NCI-H187 treated with DMSO at 0.1 percent for 48 hours (cell line): Measurements from ENCODE around the gene ZNF892.
A peak's percentile ranks its signal among the peaks of the same experiment; 100 is the strongest.
"Not testable (repeated sequence)": the region's sequence is repeated elsewhere in the genome, so short reads cannot be mapped to it uniquely, and the experiment has no call there.

Experiments
- DNase-seq: peaks from one replicate; lab custom pipeline; 2025; lab: John Stamatoyannopoulos, UW

ZNF892 gene

DNA sequence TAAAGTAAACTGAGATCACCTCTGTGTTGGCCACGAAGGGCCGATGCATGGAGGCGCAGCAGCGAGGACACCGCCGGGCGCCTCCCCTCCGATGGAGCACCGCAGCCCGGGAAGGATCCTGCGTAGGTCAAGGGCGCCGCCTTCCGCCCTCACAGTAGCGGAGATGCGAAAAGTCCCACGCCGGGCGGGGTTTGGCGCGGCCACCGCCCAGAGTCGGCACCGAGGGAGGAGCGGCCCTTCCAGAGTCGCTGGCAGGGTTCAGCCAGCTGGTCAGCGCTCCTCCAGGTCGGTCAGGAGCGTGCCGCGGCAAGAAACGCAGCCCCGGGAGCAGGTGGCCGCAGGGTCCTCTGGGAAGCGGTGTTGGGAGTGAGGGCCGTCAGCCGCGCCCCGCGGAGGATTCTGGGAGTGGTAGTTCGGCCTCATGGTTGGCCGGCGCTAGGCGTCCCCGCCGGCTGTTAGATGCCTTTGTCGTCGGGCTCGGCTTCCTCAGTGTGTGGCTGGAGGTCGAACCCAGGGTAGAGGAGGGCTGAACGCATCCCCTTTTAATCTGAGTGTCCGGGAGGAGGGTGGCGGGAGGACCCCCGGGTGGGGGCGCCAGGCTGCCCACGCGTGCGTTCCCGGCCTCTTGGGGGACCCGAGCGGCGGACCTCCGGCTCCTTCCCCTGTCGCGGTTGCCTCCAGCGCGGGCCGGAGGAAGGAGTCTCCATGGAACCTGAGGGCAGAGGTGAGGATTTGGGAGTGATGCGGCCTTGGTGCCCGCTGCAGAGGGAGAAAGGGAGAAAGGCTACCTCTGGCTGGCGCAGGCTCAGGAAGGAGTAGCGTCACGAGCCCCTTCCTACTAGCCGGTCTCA, at the start of gene ZNF892:
Gene ZNF892 (plus strand): TSS at position 411 of the 851 bp plus-strand sequence. CDS start 295 bp downstream, at position 706.
- DNase-seq: peak; percentile 42

DNA sequence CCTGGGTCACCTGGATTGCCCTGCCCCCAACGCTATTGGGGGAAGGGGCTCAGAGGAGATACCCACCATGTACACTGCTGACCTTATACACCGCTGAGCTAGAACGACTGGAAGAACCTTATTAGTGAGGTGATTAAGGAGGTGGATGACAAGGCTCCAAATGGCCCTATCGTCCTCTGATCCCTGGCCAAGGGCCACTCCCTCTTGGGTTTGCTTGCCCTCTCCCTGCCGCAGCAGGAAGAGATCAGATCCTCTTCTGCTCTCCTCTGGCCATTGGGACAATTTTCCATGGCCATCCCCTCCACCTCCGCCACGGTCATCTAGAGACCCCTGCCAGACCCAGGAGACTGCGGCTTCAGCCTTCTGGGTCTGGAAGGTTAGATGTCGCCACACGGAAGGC, 48.9 kb upstream of the ZNF892 start:
- DNase-seq: no peak

DNA sequence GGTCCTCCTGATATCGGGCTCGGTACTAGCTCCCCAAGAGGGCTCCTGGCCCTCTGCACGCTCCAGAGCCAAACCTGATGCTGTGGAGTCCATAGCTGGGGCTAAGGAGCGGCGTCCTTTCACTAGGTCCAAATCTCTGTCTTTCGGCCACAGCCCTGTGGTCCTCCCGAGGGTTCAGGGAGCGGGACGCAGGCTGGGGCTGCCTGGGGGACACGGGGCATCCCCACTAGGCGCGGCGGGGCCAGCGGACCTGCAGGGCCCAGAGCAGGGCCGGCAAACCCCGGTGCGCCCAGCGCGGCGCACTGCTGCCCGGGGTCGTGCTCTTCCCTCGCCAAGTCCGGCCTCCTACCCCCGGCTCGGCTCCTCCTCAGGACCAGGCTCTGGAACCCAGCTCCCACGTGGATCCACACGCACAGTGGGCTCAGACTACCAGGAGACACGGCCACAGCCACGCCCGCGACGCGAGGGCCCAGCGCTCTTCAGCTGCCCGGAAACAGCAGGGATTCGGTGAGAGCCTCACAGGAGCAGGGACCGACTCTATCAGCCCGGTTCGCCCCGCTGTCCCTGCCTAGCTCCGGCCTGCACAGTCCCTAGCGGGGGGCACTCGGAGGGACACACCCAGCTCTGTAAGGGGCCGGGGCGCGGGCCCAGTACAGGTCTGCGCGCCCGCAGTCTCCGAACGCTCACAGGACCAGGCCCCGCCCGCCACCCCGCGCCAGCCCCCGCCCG, 48.3 kb upstream of the ZNF892 start:
- no peak for DNase-seq

DNA sequence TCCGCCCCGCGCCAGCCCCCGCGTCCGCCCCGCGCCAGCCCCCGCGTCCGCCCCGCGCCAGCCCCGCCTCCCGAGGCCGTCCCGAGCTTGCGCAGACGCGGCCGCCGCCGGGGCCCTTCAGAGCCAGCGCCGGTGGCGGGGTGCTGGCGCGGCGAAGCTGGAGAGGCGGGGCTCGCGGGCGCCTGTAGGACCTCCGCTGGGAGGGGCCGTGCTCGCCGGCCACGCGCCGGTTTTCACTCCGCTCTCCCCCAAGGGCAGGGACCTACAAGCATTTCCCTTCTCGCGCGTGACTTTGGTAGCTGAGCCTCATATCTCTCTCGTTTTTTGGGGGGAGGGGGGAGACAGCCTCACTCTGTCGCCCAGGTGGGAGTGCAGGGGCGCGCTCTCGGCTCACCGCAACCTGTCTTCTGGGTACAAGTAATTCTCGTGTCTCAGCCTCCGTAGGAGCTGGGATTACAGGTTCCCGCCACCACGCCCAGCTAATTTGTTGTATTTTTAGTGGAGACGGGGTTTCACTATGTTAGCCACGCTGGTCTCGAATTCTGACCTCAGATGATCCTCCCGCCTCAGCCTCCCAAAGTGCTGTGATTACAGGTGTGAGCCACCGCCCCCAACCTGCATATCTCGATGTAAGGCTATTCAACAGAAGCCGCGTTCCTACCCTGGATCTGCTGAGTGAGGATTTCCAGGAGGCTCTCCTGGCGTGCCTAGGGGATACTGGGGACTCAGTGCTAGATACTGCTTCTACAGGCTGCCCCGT, 47.5 kb upstream of the ZNF892 start, which contains the start of gene ZNF514:
Gene ZNF514 (minus strand): TSS at position 159 of the 760 bp plus-strand sequence. CDS start 6,595 bp downstream, outside the sequence.
- no peak for DNase-seq

DNA sequence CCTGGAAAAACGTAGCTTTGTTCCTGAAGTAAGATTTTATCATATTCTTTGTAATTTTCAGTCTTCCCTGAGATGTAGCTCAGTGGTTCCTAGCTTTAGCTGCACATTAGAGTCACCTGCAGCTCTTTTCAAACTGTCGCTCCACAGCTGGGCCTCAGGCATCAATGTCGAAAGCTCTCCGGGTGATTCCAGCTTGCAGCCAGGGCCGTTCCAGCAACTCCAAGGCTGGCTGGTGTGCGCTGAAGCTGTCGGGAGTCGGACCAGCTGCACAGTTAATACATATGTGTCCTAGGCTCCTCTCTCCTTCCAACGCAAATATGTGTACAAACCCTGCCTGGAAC, 42.3 kb upstream of the ZNF892 start:
- DNase-seq: no peak

DNA sequence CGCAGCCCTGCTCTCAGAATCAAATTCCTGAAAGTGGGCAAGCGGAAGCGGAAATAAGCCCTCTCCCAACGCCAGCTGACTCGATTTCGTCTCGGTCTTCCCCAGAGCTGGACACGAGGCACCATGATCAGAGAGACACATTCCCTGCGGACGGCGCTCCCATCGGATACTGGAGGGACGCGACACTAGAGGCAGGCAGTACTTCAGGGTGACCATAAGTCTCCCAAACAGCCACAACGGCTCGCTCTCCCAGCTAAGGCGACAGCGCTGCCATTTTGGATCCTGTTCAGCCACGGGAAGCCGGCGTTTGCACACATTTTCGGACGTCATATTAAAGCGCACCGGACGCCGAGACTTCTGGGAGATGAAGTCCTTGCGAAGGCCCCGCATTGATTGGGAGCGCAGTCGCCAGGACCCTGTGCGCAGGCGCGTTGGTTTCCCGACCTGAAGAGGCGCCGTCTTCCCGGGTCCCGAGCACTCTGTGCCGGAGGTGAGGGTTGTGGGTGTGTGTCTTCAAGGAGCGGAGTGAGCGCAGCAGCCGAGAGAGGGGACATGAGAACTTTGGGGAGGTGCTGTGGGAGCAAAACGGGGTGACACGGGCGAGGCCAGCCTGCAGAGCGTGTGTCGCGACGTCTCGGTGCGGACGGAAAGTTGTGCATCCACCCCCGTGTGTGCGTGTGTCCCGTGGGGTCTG, 41.8 kb upstream of the ZNF892 start, which contains the start of gene ZNF2:
Gene ZNF2 (plus strand): TSS at position 439 of the 694 bp plus-strand sequence. CDS start 10,418 bp downstream, outside the sequence.
- DNase-seq: peak; percentile 79

DNA sequence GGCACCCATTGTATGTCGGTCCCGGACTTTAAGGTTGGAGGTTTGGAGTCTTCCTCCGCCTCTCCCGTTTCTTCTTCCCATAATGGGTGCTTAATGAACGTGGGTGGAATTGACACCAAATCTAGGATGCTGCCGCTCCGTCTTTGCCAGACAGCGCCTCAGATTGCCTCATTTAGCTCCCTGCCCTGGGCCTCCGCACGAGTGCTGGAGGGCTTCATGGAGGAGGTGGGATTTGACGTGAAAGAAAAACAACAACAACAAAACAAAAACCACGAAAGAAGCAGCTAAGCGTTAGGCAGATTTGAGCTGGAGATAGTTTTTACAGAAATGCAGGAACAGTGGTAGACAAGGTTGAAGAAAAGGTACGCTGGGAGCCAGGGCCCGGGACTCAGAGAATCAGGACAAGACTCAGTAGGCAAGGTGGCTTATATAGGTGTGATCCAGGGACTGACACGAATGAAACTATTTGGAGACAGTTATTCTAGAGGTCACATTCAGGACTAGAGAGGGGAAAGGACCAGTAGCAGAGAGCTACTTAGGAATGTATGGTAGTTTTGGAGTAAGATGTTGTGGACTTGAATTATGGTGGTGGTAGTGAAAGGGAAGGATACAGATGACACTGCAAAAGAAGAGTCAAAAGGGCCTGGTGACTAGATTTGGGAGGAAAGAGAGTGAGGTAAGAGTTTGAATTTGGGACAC, 41.1 kb upstream of the ZNF892 start:
- no peak for DNase-seq

DNA sequence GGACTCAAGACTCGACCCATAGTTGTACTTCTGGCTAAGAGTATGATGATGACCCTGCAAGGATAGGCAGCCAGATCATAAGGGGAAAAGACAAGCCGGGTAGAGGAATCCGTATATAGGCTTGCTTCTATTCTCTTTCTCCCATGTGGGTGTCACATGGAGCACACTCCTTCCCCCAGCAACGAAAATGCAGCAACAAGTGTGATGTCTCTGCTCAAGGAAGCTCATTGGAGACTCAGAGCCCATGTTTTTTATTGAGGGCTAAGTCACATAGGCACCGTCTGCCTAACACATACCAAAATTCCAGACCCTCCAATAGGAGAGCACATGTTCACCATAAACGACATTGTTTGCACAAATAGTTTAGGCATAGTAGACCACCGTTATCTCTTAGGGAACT, 35.4 kb upstream of the ZNF892 start:
- no peak for DNase-seq

DNA sequence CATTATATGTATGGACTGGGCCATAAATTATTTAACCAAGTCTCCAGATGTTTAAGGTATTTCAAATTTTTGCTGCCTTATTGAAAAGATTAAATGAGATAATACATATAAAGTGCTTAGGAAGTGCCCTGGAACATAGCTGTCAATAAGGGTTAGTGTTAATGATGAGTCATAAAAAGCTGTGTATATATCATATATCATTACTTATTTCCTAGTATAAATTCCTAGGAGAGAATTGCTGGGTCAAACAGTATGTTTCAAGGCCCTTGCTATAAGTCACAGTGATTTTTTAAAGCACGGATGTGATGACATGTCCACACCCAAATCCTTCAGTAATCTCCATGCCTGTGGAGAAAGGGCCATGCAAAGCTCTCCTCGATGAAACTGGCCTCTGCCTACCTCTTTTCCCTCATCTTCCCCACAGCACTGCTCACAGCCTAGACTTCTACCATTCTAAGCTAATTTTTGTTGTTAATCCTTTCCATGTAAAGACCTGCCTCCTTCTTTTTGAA, 33.2 kb upstream of the ZNF892 start:
- no peak for DNase-seq

DNA sequence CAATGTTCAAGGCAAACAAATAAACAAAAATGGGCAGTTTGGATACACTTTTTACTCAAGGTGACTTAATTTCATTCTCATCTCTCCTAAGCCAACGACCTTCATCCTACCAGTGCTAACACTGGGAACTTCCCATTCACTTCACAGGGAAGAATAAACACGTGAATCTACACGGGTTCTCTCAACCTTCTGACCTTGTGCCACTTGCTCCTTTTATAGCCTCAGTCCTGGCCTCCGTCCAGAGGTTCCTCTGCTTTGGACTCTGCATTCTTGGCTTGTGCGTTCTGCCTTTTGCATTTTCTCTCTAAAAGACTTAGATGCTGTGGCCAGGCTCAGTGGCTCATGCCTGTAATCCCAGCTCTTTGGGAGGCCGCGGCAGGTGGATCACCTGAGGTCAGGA, 27.9 kb upstream of the ZNF892 start:
- no peak for DNase-seq

DNA sequence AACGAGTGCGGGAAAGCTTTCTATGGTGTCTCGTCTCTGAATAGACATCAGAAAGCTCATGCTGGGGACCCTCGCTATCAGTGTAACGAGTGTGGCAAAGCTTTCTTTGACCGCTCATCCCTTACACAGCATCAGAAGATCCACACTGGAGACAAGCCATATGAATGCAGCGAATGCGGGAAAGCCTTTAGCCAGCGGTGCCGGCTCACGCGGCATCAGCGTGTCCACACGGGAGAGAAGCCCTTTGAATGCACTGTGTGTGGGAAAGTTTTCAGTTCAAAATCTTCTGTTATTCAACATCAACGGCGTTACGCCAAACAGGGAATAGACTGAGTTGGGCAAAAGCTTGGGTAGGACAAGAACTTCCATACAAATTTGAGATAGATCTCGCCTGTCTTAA, 25.5 kb upstream of the ZNF892 start:
- no peak for DNase-seq

DNA sequence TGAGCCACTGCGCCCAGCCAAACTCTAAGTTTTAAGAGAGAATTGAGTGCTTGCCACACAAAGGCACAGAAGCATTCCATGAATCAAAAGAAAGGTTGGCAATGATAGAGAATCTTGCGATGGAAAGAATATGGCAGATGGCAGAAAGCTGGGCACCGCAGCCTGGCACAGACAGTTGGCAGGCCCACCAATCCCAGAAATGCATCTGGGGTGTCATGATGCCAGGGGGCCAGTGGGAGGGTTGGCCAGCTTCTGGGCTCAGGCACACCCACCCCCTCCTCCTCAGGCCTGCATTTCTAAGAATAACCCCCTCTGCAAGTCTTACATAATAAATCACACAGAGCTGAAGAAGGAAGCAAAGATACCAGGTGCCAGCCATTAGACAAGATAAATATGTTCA, 22.1 kb upstream of the ZNF892 start:
- no peak for DNase-seq

DNA sequence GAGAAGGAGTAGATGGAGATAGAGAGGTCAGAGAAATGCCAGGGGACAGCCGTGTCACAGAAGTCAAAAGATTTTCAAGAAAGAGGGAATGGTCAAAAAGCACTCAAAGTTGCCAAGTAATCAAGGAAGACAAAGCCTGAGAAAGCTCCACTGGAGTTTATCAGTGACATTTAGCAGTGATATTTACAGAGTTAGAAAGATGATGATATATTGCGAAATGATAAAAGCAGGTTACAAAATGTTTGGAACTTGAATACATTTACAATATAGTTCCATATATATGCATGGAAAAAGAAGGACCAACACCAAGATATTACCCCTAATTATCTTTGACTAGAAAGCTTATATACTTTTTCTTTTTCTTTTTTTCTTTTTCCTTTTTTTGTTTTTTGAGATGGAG, 21.3 kb upstream of the ZNF892 start:
- DNase-seq: no peak

DNA sequence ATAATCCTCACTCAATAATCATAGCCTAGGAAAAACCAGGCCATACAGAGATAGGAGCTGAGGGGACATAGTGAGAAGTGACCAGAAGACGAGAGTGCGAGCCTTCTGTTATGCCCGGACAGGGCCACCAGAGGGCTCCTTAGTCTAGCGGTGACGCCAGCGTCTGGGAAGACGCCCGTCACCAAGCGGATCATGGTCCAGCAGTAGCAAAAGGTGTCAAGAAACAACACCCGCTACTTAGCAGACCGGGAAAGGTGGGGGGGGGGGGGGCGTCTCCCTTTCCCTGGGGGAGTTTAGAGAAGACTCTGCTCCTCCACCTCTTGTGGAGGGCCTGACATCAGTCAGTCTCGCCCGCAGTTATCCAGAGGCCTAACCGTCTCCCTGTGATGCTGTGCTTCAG, 14.4 kb upstream of the ZNF892 start:
- DNase-seq: not testable (repeated sequence)

DNA sequence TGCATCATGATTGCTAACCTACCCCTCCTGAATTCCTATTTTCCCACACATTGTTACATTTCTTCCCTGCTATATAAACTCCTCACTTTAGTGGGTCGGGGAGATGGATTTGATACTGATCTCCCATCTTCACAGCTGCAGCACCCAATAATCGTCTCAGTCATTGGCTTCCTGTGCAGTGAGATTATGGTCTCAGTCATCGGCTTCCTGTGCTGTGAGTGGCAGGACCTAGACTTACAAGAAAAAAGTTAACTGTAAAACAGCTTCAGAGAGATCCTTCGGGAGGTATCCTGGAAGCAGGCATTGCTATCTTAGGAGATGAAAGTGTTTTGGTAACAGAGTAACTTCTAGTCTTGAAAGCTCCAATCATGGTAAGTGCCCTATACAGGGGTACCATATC, 3.4 kb upstream of the ZNF892 start:
- DNase-seq: no peak

DNA sequence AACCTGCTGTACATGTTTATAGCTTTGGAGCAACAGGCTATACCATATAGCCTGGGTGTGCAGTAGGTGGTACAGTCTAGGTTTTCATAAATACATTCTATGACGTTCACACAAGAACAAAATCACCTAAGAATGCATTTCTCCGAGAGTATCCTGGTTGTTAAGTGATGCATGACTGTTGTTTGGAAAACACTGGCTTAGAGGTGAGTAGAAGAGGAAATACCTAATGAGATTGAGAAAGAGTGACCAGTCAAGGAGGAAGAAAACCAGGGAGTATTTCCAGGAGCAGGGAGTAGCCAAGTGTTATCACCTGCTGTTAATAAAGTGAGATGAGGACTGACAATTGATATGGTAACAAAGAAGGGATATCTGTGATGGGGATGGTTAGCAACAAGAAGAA, 2.9 kb upstream of the ZNF892 start:
- DNase-seq: no peak

DNA sequence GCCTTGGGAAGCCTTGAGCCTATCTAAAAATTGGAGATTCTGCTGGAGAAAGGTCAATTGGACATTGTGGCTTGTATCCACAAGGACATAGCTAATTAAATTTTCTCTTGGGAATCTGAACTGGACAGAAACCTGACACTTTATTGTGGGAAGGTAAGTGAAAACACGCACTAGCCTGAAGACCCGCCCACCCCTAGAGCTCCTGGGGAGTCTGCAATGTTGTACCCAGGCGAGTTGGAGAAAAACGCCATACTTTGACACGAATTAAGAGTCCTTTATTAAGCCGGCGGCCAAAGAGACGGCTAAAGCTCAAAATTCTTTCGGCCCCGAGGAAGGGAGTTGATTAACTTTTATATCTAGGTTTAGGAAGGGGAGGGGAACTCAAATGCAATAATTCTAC, 1.2 kb upstream of the ZNF892 start:
- no peak for DNase-seq

DNA sequence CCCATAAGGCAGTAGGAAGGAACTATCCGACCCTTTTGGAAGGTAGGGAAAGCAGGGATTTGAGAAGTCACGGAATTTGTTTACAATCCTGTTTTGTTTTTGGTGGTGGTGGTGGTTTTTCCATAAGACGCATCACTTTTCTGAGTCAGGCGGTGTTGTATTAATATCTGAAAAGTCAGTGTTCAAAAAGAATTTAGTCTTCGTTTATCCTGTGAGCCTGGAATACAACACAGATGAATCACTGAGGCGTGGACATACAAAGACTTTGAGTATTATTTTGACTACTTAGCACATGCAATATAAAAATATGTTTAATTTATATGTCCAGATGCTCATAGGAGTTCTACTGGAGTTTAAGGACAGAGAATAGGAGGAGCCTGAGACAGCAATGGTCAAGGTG, 785 bp downstream of the ZNF892 start:
- no peak for DNase-seq

DNA sequence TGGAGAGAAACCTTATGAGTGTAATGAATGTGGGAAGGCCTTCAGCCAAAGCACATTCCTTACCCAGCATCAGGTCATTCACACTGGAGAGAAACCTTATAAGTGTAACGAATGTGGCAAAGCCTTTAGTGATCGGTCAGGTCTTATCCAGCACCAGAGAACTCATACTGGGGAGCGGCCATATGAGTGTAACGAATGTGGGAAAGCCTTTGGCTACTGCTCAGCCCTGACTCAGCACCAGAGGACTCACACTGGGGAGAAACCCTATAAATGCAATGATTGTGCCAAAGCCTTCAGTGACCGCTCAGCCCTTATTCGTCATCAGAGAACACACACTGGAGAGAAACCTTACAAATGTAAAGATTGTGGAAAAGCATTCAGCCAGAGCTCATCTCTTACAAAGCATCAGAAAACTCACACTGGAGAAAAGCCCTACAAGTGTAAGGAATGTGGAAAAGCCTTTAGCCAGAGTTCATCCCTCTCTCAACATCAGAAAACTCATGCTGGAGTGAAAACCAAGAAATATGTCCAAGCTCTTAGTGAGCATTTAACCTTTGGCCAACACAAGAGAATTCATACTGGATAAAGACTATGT, 7.8 kb downstream of the ZNF892 start:
- DNase-seq: no peak

DNA sequence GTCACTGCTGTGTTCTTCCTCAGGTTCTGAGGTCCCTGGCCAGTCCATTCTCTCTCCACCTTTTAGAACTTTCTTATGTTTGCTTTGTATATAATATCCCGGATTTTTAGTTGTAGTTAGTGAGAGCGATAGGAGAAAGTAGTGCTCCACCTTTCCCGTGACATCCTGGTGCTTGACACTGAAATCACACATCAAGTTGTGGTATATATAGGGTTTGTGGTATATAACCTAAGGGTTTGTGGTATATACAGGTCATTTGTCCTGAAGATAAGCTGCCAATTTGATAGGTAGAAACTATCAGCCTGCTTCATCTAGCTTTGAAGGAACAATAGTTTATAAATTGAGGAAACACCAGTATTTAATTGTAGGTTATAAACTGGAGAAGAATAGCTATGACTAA, 13.1 kb downstream of the ZNF892 start:
- DNase-seq: no peak

DNA sequence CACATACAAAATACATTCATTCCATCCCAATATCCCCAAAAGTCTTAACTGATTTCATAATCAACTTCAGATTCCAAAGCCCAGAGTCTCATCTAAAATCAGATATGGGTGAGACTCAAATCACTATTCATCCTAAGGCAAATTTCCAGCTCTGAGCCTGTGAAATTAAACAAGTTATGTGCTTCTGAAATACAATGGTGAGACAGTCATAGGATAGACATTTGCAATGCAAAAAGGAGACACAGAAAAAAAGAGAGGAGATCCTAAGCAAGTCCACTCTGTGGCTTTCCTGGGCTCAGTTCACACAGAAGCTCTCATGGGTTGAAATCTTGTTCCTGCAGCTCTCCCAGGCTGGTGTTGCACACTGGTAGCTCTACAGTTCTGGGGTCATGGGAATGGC, 18.3 kb downstream of the ZNF892 start:
- no peak for DNase-seq
